ENCODE data around the gene DHRS12.

- TF ChIP-seq CTCF (IDR thresholded peaks at IDR 0.05) = no peak
- no peak for TF ChIP-seq POLR2A (IDR thresholded peaks at IDR 0.05)
- no peak for TF ChIP-seq POLR2AphosphoS5 (IDR thresholded peaks at IDR 0.05)
- TF ChIP-seq EP300 (IDR thresholded peaks at IDR 0.05) = no peak
These were observed 25.0 kb upstream of the DHRS12 start for GRCh38 chr13:51828730-51829567.
